K562 (cell line): ENCODE data around the gene KIF15. TPM values are rescaled to one million over a fixed set of nuclear protein-coding genes. Genes with fewer than 3 reads are reported as not detected.

ENCODE experiments used
- ASH1L ChIP-seq: fragments of 450-650 bp; IDR thresholded peaks from 2 replicates; pipeline ENCODE4 v1.6.1; 2018; ENCODE audit warnings: borderline replicate concordance, mild to moderate bottlenecking, low read depth; ENCODE audit not compliant: partially characterized antibody
- ATF3 ChIP-seq, 2 experiments: fragments of 450-650 bp in 1 of 2; sonication (generic) in 1 of 2; formaldehyde crosslinking in 1 of 2; IDR thresholded peaks in 1 of 2; conservative IDR thresholded peaks in 1 of 2; 2 replicates each; pipeline versions ENCODE4 v1.6.1 to v1.8.1; 2016 to 2023; ENCODE audit warnings: mild to moderate bottlenecking in 2 of 2, moderate library complexity in 2 of 2, inconsistent platforms in 1 of 2, missing genetic modification reagents in 1 of 2
- CGGBP1 ChIP-seq: fragments of 250-450 bp; sonication (Bioruptor Pico); IDR thresholded peaks from 2 replicates; pipeline ENCODE4 v1.9.0; 2021; ENCODE audit warnings: mild to moderate bottlenecking
- FOXP1 ChIP-seq: sonication (generic); formaldehyde crosslinking; IDR thresholded peaks from 2 replicates; pipeline ENCODE4 v1.8.0; 2022; ENCODE audit warnings: mild to moderate bottlenecking, missing genetic modification reagents
- IRF9 ChIP-seq: fragments of 450-650 bp; IDR thresholded peaks from 2 replicates; pipeline ENCODE4 v1.6.1; 2016; ENCODE audit warnings: missing biosample characterization, missing genetic modification characterization
- NFIC ChIP-seq: fragments of 450-650 bp; IDR thresholded peaks from 2 replicates; pipeline ENCODE4 v1.6.1; 2017; ENCODE audit warnings: mild to moderate bottlenecking, inconsistent platforms
- OTX1 ChIP-seq: fragments of 450-650 bp; formaldehyde crosslinking; IDR thresholded peaks from 2 replicates; pipeline ENCODE4 v1.4.0; 2022; ENCODE audit warnings: mild to moderate bottlenecking
- POLR2B ChIP-seq: fragments of 450-650 bp; IDR thresholded peaks from 2 replicates; pipeline ENCODE4 v1.6.1; 2018; ENCODE audit warnings: low read depth; ENCODE audit not compliant: partially characterized antibody
- PPARD ChIP-seq: fragments of 250-450 bp; sonication (Bioruptor Pico); IDR thresholded peaks from 2 replicates; pipeline ENCODE4 v1.8.0; 2022; ENCODE audit warnings: inconsistent platforms, mild to moderate bottlenecking, moderate library complexity
- RNF219 ChIP-seq: fragments of 250-450 bp; sonication (Bioruptor Pico); IDR thresholded peaks from 2 replicates; pipeline ENCODE4 v1.5.0; 2022; ENCODE audit warnings: mild to moderate bottlenecking
- STAT6 ChIP-seq: sonication (generic); formaldehyde crosslinking; IDR thresholded peaks from 2 replicates; pipeline ENCODE4 v1.8.1; 2023; ENCODE audit warnings: mild to moderate bottlenecking, missing genetic modification reagents
- TEAD1 ChIP-seq, 2 experiments: fragments of 450-650 bp in 1 of 2; sonication (generic) in 1 of 2; formaldehyde crosslinking; IDR thresholded peaks; 2 replicates each; pipeline versions ENCODE4 v1.4.0 to v1.8.0; 2020 to 2022; ENCODE audit warnings: mild to moderate bottlenecking in 2 of 2, missing genetic modification reagents in 1 of 2
- U2AF1 ChIP-seq: fragments of 200-400 bp; formaldehyde crosslinking; optimal IDR thresholded peaks from 2 replicates; pipeline ENCODE3; 2017; ENCODE audit warnings: mild to moderate bottlenecking, low read depth, low read length, moderate library complexity
- ZBTB34 ChIP-seq: fragments of 250-450 bp; sonication (Bioruptor Pico); IDR thresholded peaks from 2 replicates; pipeline ENCODE4 v1.8.0; 2021; ENCODE audit warnings: mild to moderate bottlenecking, moderate library complexity
- ZKSCAN8 ChIP-seq: fragments of 200-800 bp; sonication (Bioruptor generic); IDR thresholded peaks from 2 replicates; pipeline ENCODE4 v1.6.1; 2016; ENCODE audit warnings: missing genetic modification characterization, missing compliant biosample characterization
- ZNF280A ChIP-seq: fragments of 450-650 bp; IDR thresholded peaks from 2 replicates; pipeline ENCODE4 v1.6.1; 2018; ENCODE audit warnings: mild to moderate bottlenecking, low read depth; ENCODE audit not compliant: partially characterized antibody
- ZNF699 ChIP-seq: fragments of 250-450 bp; sonication (Bioruptor Pico); IDR thresholded peaks from 2 replicates; pipeline ENCODE4 v1.8.0; 2021; ENCODE audit warnings: mild to moderate bottlenecking, moderate library complexity; ENCODE audit not compliant: insufficient replicate concordance
- polyA plus RNA-seq, 8 experiments: library from polyadenylated mRNA; depleted of rRNA in 4 of 8; stranded (reverse) in 5 of 8; unstranded in 3 of 8; fragments of >200 nt; fragmentation: Nextera tagmentation in 2 of 8; fragmentation: Illumina TruSeq in 1 of 8; extraction: Ambion mirVana in 2 of 8; extraction: Trizol in 1 of 8; gene quantifications; 2 replicates each; pipeline versions ENCODE4 v1.2.1 to v1.2.3, GENCODE V29; 2011 to 2014; ENCODE audit warnings: inconsistent platforms in 1 of 8, missing spikeins in 1 of 8
- total RNA-seq, 7 experiments: library from RNA; depleted of rRNA in 6 of 7; stranded (reverse); fragments of >200 nt in 6 of 7; fragmentation: Illumina TruSeq in 2 of 7; extraction: Trizol in 2 of 7; gene quantifications; 2 replicates each; pipeline versions ENCODE4 v1.2.1 to v1.2.3, GENCODE V29; 2011 to 2021; ENCODE audit warnings: low replicate concordance in 1 of 7

Gene KIF15
- total and polyA plus RNA-seq, 9 of the 15 experiments (the other 6 are each of a cell fraction or from before 2014, with no cell fraction given) = 9.0 to 45.9 (median 26.0) TPM

GRCh38 chr3:44729384-44729910 is 32.1 kb upstream of the KIF15 start, which contains the start of gene ZNF501 (continued):
- TF ChIP-seq STAT6 (CRISPR knock-in tag) (no peak), ZNF280A (no peak), ASH1L (no peak), RNF219 (CRISPR knock-in tag) (no peak), U2AF1 (no peak), CGGBP1 (CRISPR knock-in tag) (no peak), OTX1 (CRISPR knock-in tag) (no peak), IRF9 (no peak), ZNF699 (no peak), ATF3 (IDR thresholded peaks at IDR 0.05) (peak; percentile 83), ATF3 (CRISPR knock-in tag; conservative IDR thresholded peaks at IDR 0.05) (no peak), PPARD (CRISPR knock-in tag) (no peak), ZKSCAN8 (CRISPR knock-in tag) (no peak), FOXP1 (no peak), TEAD1 (CRISPR knock-in tag; IDR thresholded peaks at IDR 0.05) (no peak), POLR2B (peak; percentile 65), ZBTB34 (no peak), NFIC (peak; percentile 20; the same call in 1 of the 2 replicates)
